Measurements from ENCODE around the gene DPYSL4. TPM values are rescaled to one million over a fixed set of nuclear protein-coding genes. Genes with fewer than 3 reads are reported as not detected.

Gene DPYSL4
- total RNA-seq, 1 donor from 2014 or later: 55.9 TPM

DNA sequence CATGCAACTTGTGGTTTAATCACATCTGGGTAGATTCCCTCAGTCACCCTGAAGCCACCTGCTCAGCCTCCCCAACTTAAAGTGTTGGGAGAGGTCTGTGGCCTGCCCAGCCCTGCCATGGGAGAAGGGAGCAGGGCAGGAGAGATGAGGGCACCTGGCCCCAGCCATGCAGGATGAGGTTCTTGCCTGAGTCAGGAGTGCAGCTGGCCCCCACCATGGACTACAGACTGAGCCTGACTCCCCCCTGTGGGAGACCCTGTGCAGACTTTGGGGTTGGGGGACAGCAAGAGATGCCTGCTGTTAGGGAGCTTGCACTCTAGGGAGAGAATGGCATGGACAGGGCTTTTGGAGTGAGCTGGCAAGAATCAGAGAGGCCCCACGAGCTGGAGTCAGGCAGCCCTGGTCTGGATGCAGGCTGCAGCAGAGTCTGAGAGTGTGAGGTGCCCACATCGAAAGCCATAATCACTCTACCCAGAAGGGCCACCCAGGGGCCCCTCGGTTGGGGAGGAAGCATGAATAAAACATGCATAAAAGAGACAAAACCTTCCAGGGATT lies 34.7 kb upstream of the DPYSL4 start:
- DNase-seq (ENCODE audit: low spot score, unreplicated experiment): no peak

DNA sequence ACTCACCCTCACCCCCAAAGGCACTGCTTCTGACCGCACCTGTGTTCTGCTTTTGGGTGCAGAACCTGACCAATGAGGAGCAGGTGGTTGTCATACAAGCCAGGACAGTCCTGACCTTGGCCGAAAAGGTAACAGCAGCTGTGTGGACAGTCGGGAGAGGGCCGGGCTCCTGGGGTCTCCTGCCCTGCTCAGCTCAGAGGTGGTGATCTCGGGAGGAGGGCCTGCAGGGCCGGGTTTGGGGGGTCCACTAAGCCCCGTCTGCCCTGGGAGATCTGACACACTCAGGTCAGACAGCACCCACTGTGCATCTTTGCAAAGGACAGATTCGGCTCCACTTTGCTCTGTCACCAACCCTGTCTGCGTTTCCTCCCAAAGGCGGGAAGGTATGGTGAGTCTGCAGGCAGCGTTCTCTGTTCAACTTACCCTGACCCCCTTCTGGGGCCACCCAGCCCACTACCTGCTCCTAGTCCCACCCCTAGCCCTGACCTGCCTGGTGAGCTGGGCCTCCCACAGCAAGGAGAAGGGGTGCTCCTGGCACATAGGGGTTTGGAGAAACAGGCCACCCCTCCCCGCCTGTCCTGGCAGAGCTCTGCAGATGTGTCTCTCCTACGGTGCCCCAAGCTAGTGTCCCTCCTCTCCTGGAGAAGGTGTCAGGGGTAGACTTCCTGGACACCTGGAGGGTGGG lies 33.7 kb upstream of the DPYSL4 start:
- no peaks in the 10 kb centered on the region for H3K4me1 Mint-ChIP-seq (ENCODE audit: low read depth)

More for the DNA sequence above, 34.7 kb upstream of the DPYSL4 start:
- Mint-ChIP-seq H3K4me3 (ENCODE audit: low read depth) (no peak overlapping the region), H3K4me1 (ENCODE audit: low read depth) (no peaks in the 10 kb centered on the region), H3K27me3 (peaks cover 6% of the 10 kb centered on the region), H3K27ac (no peak overlapping the region), H3K36me3 (ENCODE audit: insufficient read depth) (no peaks in the 10 kb centered on the region), H3K9me3 (ENCODE audit: low read depth) (no peaks in the 10 kb centered on the region)
- TF ChIP-seq, protein P1, sequence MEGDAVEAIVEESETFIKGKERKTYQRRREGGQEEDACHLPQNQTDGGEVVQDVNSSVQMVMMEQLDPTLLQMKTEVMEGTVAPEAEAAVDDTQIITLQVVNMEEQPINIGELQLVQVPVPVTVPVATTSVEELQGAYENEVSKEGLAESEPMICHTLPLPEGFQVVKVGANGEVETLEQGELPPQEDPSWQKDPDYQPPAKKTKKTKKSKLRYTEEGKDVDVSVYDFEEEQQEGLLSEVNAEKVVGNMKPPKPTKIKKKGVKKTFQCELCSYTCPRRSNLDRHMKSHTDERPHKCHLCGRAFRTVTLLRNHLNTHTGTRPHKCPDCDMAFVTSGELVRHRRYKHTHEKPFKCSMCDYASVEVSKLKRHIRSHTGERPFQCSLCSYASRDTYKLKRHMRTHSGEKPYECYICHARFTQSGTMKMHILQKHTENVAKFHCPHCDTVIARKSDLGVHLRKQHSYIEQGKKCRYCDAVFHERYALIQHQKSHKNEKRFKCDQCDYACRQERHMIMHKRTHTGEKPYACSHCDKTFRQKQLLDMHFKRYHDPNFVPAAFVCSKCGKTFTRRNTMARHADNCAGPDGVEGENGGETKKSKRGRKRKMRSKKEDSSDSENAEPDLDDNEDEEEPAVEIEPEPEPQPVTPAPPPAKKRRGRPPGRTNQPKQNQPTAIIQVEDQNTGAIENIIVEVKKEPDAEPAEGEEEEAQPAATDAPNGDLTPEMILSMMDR (IDR thresholded peaks at IDR 0.05; ENCODE audit: unreplicated experiment): no peak

DNA sequence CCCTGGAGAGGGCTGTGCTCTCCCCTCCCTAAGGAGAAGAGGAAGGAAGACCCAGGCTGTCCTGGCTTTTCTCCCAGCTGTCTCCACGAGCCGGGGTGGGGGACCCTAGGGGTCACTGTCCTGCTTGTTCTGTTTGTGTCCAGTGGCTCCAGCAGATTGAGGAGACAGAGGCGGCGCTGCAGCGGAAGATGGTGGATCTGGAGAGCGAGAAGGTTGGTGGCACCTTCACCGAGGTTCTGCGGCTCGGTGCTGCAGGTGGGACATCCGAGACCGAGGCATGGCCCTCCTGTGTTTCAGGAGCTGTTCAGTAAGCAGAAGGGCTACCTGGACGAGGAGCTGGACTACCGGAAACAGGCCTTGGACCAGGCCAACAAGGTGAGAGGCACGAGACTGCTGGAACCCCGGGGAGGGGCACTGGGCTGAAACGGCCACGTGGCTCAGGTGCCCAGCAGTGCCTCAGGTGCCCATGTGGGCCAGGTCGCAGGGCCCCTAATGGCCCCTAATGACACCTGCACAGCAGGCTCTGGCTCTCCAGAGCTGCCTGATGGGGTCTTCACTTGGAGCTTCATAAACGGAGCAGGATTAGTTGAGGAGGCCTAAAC lies 33.0 kb upstream of the DPYSL4 start:
- no peaks in the 10 kb centered on the region for H3K4me1 Mint-ChIP-seq (ENCODE audit: low read depth)
- peaks cover 12% of the 10 kb centered on the region for H3K27me3 Mint-ChIP-seq
- no peaks in the 10 kb centered on the region for H3K9me3 Mint-ChIP-seq (ENCODE audit: low read depth)
- no peak overlapping the region for H3K4me3 Mint-ChIP-seq (ENCODE audit: low read depth)
- no peak for DNase-seq (ENCODE audit: low spot score, unreplicated experiment)
- no peaks in the 10 kb centered on the region for H3K36me3 Mint-ChIP-seq (ENCODE audit: insufficient read depth)
- TF ChIP-seq, protein P1 (IDR thresholded peaks at IDR 0.05; ENCODE audit: unreplicated experiment): no peak
- no peak overlapping the region for H3K27ac Mint-ChIP-seq

More for the DNA sequence above, 33.7 kb upstream of the DPYSL4 start:
- H3K9me3 Mint-ChIP-seq (ENCODE audit: low read depth): no peaks in the 10 kb centered on the region
- no peak overlapping the region for H3K4me3 Mint-ChIP-seq (ENCODE audit: low read depth)
- no peaks in the 10 kb centered on the region for H3K36me3 Mint-ChIP-seq (ENCODE audit: insufficient read depth)
- DNase-seq (ENCODE audit: low spot score, unreplicated experiment): no peak
- H3K27me3 Mint-ChIP-seq: peaks cover 12% of the 10 kb centered on the region
- H3K27ac Mint-ChIP-seq: no peak overlapping the region
- TF ChIP-seq, protein P1 (IDR thresholded peaks at IDR 0.05; ENCODE audit: unreplicated experiment): no peak

DNA sequence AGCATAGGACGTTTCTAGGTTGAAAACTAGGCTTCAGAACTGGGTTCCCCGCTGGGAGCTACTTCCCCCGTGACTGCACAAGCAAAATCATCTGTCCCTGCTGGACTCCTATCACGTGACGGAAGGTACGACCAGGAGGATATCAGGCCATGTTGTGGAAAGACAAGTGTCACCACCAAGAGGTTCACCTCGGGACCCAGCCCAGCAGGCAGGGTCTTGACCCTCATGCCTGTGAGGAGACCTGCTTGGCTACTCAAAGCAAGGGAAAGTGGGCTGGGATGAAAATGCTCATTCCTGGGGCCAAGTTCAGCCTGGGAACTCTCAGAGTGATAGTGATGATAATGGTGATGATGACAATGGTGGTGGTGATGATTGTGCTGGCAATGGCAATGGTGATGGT lies 32.3 kb upstream of the DPYSL4 start:
- no peaks in the 10 kb centered on the region for H3K36me3 Mint-ChIP-seq (ENCODE audit: insufficient read depth)
- TF ChIP-seq, protein P1 (IDR thresholded peaks at IDR 0.05; ENCODE audit: unreplicated experiment): no peak
- DNase-seq (ENCODE audit: low spot score, unreplicated experiment): no peak
- no peak overlapping the region for H3K27ac Mint-ChIP-seq
- H3K9me3 Mint-ChIP-seq (ENCODE audit: low read depth): no peaks in the 10 kb centered on the region
- H3K4me1 Mint-ChIP-seq (ENCODE audit: low read depth): no peaks in the 10 kb centered on the region
- peaks cover 12% of the 10 kb centered on the region for H3K27me3 Mint-ChIP-seq
- H3K4me3 Mint-ChIP-seq (ENCODE audit: low read depth): no peak overlapping the region

DNA sequence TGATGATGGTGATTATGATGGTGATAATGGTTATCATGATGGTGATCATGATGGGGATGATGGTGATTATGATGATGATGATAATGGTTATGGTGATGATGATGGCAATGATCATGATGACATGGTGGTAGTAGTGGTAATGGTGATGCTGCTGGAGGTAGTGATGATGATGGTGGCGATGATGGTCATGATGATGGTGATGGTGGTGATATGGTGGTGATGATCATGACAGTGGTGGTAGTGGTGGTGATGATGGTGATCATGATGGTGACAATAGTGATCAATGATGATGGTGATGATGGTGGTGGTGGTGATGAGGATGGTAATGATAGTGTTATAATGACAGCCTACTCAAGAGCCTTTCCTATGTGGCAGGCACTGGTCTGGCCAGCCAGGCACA lies 31.8 kb upstream of the DPYSL4 start:
- Mint-ChIP-seq H3K4me1 (ENCODE audit: low read depth) (no peaks in the 10 kb centered on the region), H3K4me3 (ENCODE audit: low read depth) (no peak overlapping the region), H3K27ac (no peak overlapping the region), H3K27me3 (peaks cover 12% of the 10 kb centered on the region), H3K9me3 (ENCODE audit: low read depth) (no peaks in the 10 kb centered on the region), H3K36me3 (ENCODE audit: insufficient read depth) (no peaks in the 10 kb centered on the region)
- TF ChIP-seq, protein P1 (IDR thresholded peaks at IDR 0.05; ENCODE audit: unreplicated experiment): no peak
- DNase-seq (ENCODE audit: low spot score, unreplicated experiment): no peak

Measured in progenitor cell of endocrine pancreas (in vitro differentiated cells).